Mucosa of descending colon (tissue), 3 donors: ENCODE data around the gene RAPGEF6. TPM values are rescaled to one million over a fixed set of nuclear protein-coding genes. Genes with fewer than 3 reads are reported as not detected.
"Not testable (repeated sequence)": the region's sequence is repeated elsewhere in the genome, so short reads cannot be mapped to it uniquely, and the experiment has no call there.

Experiments used
- ATAC-seq: fragments of 200-7000 bp; cut with Tn5 transposase; one replicate; pipeline ENCODE4 v1.9.1; 2020; ENCODE audit warnings: mild to moderate bottlenecking, moderate library complexity
- DNase-seq, 3 donors: peaks; one replicate each; pipeline ENCODE4 v3.0.0-alpha.2; 2020
- H3K36me3 ChIP-seq: fragments of 200-600 bp; one replicate; pipeline ENCODE4 v1.8.0; 2021; ENCODE audit warnings: low read depth, mild to moderate bottlenecking
- H3K4me1 ChIP-seq: fragments of 200-600 bp; one replicate; pipeline ENCODE4 v1.8.0; 2021; ENCODE audit warnings: low read depth, mild to moderate bottlenecking
- H3K4me3 ChIP-seq: fragments of 200-600 bp; one replicate; pipeline ENCODE4 v1.8.0; 2021; ENCODE audit warnings: mild to moderate bottlenecking
- H3K9me3 ChIP-seq: fragments of 200-600 bp; one replicate; pipeline ENCODE4 v1.8.0; 2021; ENCODE audit warnings: mild to moderate bottlenecking
- intact Hi-C, 2 donors: fragments of 100-400 bp; cut with DNase I in 1 of 2; cut with micrococcal nuclease in 1 of 2; formaldehyde crosslinking; loops; one replicate each; pipeline versions ENCODE4 v1.11.0 to v1.11.1; 2022; cut with DNase I, micrococcal nuclease
- total RNA-seq, 3 donors: library from RNA; stranded (reverse); fragmentation: NEBNext Ultra II Directional in 2 of 3; extraction: Animal tissue kit (Norgen Biotek cat#: 25700) in 2 of 3; gene quantifications; one replicate each; pipeline versions ENCODE4 v1.2.1 to v1.2.4, GENCODE V29; 2021 to 2023
- TF ChIP-seq, protein P1 (sequence below): fragments of 200-600 bp; IDR thresholded peaks from one replicate; pipeline ENCODE4 v1.8.0; 2022; ENCODE audit warnings: antibody characterized with exemption, mild to moderate bottlenecking
- donor health status: DM: no; HTN: no; CAD: no; lungs with moderate emphysema.
- donor health status: DM: no; HTN: no; CAD: no.
- donor health status: DM: no; HTN: yes; CAD: no.

RAPGEF6 gene
- total RNA-seq, 3 donors from 2014 or later = 21.4 to 22.1 (median 21.5) TPM

DNA sequence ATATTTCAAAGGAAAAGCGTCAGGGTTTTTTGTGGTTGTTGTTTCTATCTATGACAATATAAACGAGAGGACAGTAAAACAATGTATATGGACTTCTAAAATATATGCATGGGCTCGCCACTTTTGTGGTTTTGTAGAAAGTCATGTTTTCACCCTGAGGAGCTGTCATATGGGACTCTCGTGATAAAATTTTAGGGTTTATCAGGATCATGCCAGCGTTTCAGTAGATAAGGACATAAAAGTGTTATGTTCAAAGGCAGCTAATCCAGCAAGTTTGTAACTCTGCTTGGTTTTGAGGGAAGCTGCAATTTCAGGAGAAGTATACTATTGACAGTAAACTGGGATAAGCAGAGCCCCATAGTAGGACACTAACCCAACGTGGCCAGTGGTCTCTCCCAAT, 250.9 kb downstream of the RAPGEF6 start:
- intact Hi-C loops = loop anchor here in 1 of 2 donors (10.0 kb wide), 2 partner anchors 119 to 219 kb away; partner anchors contain the start of genes CDC42SE2 and HINT1
- TF ChIP-seq, protein P1, sequence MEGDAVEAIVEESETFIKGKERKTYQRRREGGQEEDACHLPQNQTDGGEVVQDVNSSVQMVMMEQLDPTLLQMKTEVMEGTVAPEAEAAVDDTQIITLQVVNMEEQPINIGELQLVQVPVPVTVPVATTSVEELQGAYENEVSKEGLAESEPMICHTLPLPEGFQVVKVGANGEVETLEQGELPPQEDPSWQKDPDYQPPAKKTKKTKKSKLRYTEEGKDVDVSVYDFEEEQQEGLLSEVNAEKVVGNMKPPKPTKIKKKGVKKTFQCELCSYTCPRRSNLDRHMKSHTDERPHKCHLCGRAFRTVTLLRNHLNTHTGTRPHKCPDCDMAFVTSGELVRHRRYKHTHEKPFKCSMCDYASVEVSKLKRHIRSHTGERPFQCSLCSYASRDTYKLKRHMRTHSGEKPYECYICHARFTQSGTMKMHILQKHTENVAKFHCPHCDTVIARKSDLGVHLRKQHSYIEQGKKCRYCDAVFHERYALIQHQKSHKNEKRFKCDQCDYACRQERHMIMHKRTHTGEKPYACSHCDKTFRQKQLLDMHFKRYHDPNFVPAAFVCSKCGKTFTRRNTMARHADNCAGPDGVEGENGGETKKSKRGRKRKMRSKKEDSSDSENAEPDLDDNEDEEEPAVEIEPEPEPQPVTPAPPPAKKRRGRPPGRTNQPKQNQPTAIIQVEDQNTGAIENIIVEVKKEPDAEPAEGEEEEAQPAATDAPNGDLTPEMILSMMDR = no peak
- no peak for DNase-seq
- no peaks in the 10 kb centered on the region for H3K9me3 ChIP-seq
- H3K36me3 ChIP-seq = no peaks in the 10 kb centered on the region
- H3K4me1 ChIP-seq = peaks cover 23% of the 10 kb centered on the region
- no peak for ATAC-seq
- H3K4me3 ChIP-seq = no peak overlapping the region

DNA sequence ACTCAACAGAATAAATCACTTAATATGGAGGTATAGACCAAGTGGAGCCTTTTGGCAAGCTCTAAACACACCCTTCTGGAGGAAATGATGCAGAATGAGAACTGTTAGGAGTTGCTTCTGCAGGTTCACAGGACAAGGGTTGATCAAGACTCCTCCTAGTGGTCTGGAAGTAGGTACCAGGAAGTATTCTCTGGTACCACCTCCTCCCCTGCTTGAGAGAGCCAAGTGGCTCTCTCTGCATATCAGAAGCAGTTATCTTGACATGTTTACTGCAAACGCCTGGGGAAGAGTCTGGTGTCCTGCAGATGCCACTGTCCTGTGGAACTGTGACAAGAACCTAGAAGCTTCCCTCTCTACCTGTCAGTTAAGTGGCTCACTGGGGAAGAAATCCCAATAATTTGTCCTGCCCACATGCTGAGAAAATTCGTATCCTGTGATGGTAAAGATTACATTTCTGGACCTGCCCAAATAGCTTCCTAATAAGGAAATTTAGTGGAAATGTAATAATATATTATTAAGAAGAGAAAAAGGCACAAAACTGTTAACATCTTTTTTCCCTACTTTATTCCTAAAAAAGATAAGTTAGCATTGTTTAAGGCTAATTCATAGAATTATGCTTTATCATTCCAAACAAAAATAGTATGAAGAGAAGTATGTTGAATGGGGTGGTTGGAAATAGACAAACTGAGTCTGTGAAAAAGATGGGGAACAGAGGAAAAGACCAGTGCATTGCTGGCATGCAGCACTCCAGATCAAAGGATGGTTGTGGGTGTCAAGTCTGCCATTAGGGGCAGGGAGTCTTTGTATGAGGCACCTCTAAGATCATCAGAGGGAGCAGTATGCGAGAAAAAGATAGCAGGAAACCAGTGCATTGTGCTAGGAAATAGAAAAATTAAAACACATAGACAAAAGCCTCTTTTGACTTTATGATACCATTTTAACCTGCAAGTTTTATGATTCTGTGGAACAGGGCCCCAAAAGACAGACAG, 252.3 kb downstream of the RAPGEF6 start:
- ATAC-seq (peak; percentile 90), DNase-seq (peak in 1 of 3 donors; percentile 40)
- intact Hi-C loops = loop anchor here in 1 of 2 donors (10.0 kb wide), 2 partner anchors 118 to 218 kb away; partner anchors contain the start of genes CDC42SE2 and HINT1
- Histone ChIP-seq H3K4me1 (peaks cover 30% of the 10 kb centered on the region), H3K4me3 (no peak overlapping the region), H3K9me3 (no peaks in the 10 kb centered on the region), H3K36me3 (no peaks in the 10 kb centered on the region)
- TF ChIP-seq, protein P1 = no peak

DNA sequence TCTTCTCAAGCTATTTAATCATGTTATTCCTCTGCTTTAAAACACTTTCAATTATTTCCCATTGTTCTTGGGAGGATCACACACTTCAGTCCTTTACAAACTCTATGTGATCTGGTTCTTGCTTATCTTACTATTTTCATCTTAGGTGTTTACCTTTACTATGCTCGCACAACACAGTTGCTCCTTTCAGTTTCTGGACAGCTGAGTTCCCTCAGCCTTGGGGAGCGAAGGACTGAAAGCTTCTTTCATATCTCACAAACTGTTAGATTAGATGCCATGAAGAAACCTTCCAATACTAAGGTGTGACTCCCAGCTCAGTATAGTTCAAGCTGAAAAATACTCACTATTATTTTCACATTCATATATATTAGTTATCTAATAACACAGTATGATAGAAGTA, 253.3 kb downstream of the RAPGEF6 start:
- DNase-seq (no peak), ATAC-seq (no peak)
- H3K4me3 ChIP-seq = no peak overlapping the region
- TF ChIP-seq, protein P1 = no peak
- H3K36me3 ChIP-seq = no peaks in the 10 kb centered on the region
- H3K9me3 ChIP-seq = no peaks in the 10 kb centered on the region
- peaks cover 36% of the 10 kb centered on the region for H3K4me1 ChIP-seq
- intact Hi-C loops = loop anchor here in 1 of 2 donors (10.0 kb wide), 2 partner anchors 117 to 217 kb away; partner anchors contain the start of genes CDC42SE2 and HINT1

DNA sequence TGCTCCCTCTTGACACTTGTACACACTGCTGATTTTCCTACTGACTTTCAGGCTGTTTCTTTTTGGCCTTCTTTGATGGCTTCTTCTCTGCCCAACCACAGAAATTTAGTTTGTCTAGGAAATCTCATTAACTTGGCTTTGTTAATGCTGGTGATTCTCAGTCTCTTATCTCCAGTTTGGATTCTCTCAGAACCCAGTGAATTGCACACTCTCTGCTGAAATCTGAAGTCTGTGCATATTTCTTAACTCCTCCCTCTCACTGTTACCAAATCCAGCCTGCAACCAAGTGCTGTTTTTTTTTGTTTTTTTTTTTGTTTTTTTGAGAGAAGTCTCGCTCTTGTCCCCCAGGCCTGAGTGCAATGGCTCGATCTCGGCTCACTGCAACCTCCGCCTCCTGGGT, 254.0 kb downstream of the RAPGEF6 start:
- Histone ChIP-seq H3K4me1 (peaks cover 32% of the 10 kb centered on the region), H3K4me3 (no peak overlapping the region), H3K36me3 (no peaks in the 10 kb centered on the region), H3K9me3 (no peaks in the 10 kb centered on the region)
- no peak for DNase-seq
- TF ChIP-seq, protein P1 = no peak
- no peak for ATAC-seq
- intact Hi-C loops = loop anchor here in 1 of 2 donors (10.0 kb wide), 2 partner anchors 116 to 216 kb away; partner anchors contain the start of genes CDC42SE2 and HINT1

DNA sequence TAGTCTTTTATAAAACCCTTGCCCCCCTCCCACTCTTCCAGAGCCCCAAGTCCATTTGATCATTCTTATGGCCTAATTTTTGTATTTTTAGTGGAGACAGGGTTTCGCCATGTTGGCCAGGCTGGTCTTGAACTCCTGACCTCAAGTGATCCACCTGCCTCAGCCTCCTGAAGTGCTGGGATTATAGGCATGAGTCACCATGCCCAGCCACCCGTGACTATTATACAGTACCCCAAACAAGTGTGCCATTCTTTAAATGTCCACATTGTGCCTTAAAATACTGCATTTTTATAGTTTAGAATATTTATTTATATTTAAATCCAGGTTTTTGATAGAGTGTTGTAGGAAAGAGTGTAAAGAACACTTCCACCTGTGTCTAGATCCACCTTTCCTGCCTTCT, 254.8 kb downstream of the RAPGEF6 start:
- not testable (repeated sequence) for H3K9me3 ChIP-seq, H3K4me3 ChIP-seq, DNase-seq, H3K36me3 ChIP-seq, ATAC-seq
- H3K4me1 ChIP-seq = peaks cover 32% of the 10 kb centered on the region
- intact Hi-C loops = loop anchor here in 1 of 2 donors (10.0 kb wide), 2 partner anchors 115 to 215 kb away; partner anchors contain the start of genes CDC42SE2 and HINT1

DNA sequence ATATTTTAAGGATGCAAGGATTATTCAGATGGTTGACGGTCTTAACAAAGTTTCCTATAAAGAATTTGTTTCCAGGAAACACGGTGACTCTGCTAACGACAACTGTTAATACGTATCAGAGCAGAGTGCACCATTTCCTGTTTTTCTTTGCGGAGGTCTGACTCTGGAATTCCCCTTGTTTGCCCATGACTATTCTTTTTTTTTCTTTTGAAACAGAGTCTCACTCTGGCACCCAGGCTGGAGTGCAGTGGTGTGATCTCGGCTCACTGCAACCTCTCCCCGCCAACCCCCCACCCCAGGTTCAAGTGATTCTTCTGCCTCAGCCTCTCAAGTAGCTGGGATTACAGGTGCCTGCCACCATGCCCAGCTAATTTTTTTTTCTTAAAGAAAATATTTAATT, 255.3 kb downstream of the RAPGEF6 start:
- Histone ChIP-seq H3K9me3 (no peaks in the 10 kb centered on the region), H3K36me3 (no peaks in the 10 kb centered on the region), H3K4me1 (peaks cover 32% of the 10 kb centered on the region), H3K4me3 (no peak overlapping the region)
- TF ChIP-seq, protein P1 = no peak
- DNase-seq (peak in 1 of 3 donors; percentile 39), ATAC-seq (peak; percentile 66)
- intact Hi-C loops = loop anchor here in 1 of 2 donors (10.0 kb wide), 2 partner anchors 115 to 215 kb away; partner anchors contain the start of genes CDC42SE2 and HINT1
